ENCODE measurements around the gene FBXW10B.

DNA sequence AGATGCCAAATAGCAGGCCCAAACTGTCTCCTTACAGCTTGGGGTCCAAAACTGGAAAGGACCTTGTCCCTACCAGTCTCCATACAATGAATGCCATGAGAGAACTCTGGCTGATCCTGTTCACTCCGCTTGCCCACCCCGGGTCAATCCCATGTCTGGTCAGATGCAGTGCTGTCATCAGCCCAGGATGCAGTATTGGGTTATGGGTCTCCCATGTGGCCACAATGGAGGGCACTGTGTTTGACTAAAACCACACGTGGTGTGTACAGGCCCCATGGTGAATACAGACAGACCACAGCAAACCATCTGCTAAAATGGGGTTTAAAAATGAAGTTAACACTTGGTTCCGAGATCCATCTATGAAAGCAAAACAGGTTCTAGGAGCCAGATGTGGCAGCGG is 44.2 kb upstream of the FBXW10B start:
- no peak for TF ChIP-seq POLR2A (IDR thresholded peaks at IDR 0.05; ENCODE audit: low read length)
- TF ChIP-seq GATA1 (IDR thresholded peaks at IDR 0.05; ENCODE audit: low read depth, low read length) = no peak

All from erythroblast (primary cell).